AG09319 (cell line): Measurements from ENCODE around the gene RFX2.

ENCODE experiments used
- DNase-seq: peaks from one replicate; pipeline ENCODE4 v3.0.0-alpha.2; 2010; ENCODE audit warnings: low read depth; ENCODE audit errors: extremely low read depth
- TF ChIP-seq, protein P1 (sequence below): IDR thresholded peaks from 2 replicates; pipeline ENCODE4 v1.5.1; 2011; ENCODE audit warnings: low read depth, mild to moderate bottlenecking, inconsistent platforms, low read length, moderate library complexity

RFX2 gene

DNA sequence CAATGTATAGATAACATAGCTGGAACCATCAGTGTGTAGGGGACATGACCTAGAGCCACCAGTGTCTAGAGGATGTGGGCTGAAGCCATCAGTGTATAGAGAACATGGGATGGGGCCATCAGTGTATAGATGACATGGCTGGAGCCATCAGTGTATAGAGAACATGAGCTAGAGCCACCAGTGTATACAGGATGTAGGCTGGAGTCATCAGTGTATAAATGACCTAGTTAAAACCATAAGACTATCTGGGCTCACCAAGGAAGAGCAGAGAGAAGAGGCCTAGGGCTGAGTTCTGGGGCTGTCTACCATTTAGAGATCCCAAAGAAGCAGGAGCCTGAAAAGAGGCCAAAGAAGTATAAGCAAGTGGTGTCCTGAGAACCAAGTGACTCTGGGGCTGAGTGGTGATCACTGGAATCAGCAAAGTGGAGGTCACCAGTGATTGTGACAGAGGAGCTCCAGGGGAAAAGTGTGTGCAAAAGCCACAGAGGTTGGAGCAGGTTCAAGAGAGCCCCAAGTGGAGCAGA, 41.0 kb downstream of the RFX2 start:
- TF ChIP-seq, protein P1, sequence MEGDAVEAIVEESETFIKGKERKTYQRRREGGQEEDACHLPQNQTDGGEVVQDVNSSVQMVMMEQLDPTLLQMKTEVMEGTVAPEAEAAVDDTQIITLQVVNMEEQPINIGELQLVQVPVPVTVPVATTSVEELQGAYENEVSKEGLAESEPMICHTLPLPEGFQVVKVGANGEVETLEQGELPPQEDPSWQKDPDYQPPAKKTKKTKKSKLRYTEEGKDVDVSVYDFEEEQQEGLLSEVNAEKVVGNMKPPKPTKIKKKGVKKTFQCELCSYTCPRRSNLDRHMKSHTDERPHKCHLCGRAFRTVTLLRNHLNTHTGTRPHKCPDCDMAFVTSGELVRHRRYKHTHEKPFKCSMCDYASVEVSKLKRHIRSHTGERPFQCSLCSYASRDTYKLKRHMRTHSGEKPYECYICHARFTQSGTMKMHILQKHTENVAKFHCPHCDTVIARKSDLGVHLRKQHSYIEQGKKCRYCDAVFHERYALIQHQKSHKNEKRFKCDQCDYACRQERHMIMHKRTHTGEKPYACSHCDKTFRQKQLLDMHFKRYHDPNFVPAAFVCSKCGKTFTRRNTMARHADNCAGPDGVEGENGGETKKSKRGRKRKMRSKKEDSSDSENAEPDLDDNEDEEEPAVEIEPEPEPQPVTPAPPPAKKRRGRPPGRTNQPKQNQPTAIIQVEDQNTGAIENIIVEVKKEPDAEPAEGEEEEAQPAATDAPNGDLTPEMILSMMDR, result no peak
- no peak for DNase-seq

DNA sequence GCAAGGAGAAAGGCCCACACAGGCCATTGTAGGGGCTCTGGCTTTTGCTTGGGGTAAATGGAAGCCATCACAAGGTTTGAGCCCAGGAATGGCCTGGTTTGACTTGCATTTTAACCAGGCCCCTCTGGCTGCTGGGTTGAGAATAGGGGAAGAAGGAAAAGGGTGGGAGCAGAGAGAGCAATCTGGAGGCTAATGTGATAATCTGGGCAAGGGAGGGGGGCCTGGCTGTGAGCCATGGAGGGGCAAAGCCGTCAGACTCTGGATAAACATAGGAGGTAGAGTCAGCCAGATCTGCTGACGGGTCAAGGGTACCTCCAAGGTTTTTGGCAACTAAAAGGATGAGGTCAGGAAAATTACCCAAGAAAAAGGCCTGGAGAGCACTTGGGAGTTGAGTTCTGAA, 41.6 kb downstream of the RFX2 start:
- TF ChIP-seq, protein P1, result no peak
- no peak for DNase-seq

DNA sequence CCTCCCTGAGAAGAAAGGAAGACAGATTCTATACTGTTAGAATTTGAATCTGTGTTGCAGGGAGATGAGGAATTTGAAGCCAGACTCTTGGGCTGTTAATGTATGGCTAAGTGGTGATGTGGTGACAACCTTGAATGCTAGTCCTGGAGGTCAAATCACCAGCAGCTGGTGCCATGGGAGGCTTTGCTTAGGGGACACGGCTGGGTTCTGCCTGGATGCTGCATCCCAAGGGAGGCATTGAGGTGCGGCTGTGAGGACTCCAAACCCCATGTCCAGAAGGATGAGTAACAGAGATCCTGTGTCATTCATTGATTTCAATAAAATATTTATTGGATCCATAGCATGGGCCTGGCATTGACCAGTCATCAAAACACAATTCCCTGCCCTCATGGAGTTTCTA, 42.3 kb downstream of the RFX2 start:
- TF ChIP-seq, protein P1, result no peak
- DNase-seq, result no peak

DNA sequence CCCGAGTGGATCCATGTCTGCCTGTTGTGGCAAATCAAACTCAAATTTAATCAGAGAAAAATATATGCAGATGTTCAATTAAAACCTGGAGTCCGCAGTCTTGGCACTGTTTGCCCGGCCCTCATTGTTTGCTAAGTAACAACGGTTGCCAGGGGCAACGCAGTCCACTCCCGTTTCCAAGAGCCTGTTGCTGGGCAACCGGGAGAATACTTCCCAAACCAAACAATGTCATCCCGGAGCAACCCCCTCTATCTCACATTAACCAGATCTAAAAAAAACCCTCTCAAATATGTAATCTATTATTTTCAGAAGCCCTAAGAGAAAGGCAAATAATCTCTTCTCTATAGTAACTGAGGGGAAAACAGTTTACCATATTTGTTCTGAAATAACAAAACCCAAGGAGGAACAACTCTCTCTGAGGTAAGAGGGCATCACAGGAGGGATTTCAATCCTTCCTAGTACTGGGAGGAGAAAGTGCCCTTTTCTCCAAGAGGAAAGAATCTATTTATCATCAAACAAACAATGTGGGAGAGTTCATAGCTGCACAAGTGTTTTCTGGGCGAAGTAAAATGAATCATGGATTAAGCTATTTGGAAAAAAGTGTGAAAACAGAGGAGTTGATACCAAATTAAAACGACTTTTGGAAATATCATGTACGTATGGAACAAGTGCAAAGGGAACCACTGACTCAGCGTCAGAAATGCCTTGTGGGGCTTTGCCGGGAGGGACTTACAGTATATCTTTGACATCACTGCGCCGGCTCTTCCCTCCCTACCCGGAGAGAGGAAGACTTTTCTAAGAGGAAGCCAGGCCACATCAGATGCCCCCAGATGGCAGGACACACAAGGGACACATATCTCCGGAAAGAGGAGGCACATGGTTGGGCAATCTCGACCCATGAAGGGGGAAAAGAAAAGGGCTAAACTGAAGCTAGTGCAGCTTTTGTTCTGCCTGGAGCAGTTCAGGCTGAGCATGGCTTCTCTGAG, 43.3 kb downstream of the RFX2 start:
- DNase-seq, result peak; percentile 96
- TF ChIP-seq, protein P1, result no peak

DNA sequence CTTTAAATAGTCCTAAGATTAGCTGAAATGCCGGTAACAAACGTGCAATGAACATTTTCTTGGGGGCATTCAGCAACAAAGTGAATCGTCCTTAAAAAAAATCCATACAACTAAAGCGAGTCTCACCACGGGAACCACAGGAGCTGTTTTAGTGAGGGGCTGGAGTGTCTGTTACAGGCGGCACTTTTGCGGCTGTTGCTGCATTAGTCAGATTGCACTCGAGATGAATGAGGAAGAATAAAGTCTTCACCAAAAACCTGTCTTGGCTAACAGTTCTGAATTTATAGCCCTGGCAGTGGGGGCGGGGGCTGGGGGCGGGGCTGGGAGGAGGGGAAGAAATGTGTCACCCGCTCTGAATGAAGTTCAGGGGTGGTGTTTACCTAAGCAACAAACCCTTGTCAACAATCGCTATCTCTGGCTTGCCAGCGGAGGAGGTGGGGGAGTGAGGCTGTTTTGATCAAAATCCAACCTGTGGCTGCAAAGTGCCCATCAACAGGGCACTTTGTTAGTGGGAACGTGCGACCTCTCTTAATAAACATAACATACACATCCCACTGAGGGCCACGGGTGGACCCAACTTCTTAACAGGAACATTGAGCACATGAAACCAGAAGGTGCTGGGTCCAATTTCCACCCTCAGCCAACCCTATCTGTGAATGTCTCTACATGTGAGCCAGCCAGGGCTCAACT, 44.5 kb downstream of the RFX2 start:
- DNase-seq, result no peak
- TF ChIP-seq, protein P1, result no peak

DNA sequence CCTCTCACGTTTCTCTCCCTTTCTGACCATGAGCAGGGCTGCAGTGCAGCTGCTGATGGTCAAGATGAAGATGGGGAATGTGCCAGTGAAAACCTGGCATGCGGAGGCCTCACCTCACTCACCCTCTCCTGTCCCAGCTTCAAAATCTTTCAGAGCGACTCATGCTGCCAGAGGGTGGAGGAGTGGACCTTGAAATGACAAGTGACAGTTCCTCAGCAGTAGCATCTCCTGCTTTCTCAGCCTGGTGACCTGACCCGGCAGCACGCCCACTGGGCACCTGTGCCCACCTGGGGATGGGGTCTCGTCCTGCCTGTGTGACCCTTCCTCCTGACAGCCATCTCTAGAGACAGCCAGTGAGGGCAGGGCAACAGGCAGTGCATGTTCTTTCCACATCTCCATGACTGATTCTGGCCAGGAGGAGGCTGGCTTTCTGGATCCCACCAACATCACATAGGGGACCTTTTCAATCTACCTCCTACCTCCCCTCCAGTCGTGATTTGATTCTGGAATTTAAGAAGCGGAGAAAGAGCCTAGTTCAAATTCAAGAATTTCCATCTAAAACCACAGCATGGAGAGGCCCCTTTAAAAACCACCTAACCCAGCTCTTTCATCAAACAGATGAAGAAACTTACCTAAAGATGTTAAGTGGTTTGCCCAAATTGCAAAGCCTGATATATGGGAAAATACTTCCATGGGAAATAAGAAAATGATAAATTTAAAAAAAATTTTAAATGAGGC, 45.8 kb downstream of the RFX2 start:
- TF ChIP-seq, protein P1, result no peak
- DNase-seq, result no peak
